ENCODE measurements around the gene SEMA3C. TPM values are rescaled to one million over a fixed set of nuclear protein-coding genes. Genes with fewer than 3 reads are reported as not detected.

SEMA3C gene
- total and polyA plus RNA-seq, 2 donors (not counting 1 experiment from before 2014, with no cell fraction given): 310 to 322 TPM

DNA sequence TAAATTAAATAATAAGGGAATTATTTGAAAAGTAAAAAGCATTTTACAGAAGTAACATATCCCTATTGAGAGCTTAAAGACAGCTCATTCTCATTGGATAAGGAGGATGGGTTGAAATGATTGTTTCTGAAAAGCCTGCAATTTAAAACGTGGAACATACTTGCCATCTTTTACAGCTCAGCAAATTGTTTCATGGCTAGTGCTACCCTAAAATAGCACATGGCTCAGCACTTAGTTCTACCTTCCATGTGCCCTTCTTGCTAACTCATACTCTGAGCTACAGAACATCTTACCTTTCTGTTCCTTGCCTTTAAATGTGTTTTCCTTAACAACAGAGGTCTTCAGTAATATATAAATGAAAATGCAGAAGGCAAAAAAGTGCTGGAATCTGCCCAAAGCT lies 8.6 kb downstream of the SEMA3C start:
- no peaks in the 10 kb centered on the region for H3K4me1 ChIP-seq (ENCODE audit: control insufficient read depth, extremely low read depth, insufficient read depth, low read length)
- H3K36me3 ChIP-seq (ENCODE audit: control insufficient read depth, insufficient read depth, low read length): peaks cover 4% of the 10 kb centered on the region
- H3K27ac ChIP-seq (ENCODE audit: insufficient read depth, low read length): no peak overlapping the region
- H3K4me3 ChIP-seq (replicated peaks in 1 of 4; ENCODE audit: control extremely low read depth in 1 of 4, insufficient read depth in 1 of 4, low read depth in 3 of 4, low read length in 4 of 4): no peak overlapping the region
- no peaks in the 10 kb centered on the region for H4K20me1 ChIP-seq (ENCODE audit: control insufficient read depth, extremely low read depth, insufficient read depth, low read length)
- no peak overlapping the region for H3K4me2 ChIP-seq (ENCODE audit: extremely low read depth, insufficient read depth, low read length)
- no peak overlapping the region for H2AFZ ChIP-seq (ENCODE audit: low read length)
- peaks cover 72% of the 10 kb centered on the region for H3K79me2 ChIP-seq (ENCODE audit: control insufficient read depth, insufficient read depth, low read length)
- no peak overlapping the region for H3K9ac ChIP-seq (ENCODE audit: insufficient read depth, low read length)
- H3K27me3 ChIP-seq (ENCODE audit: control insufficient read depth, insufficient read depth, low read length): no peaks in the 10 kb centered on the region
- DNase-seq (ENCODE audit: low read depth in 2 of 2): no peak
- no peaks in the 10 kb centered on the region for H3K9me3 ChIP-seq (ENCODE audit: control insufficient read depth, insufficient read depth, low read depth, low read length)
- TF ChIP-seq EZH2 (IDR thresholded peaks at IDR 0.05; ENCODE audit: low read length, missing control alignments): no peak
- TF ChIP-seq, protein P1, sequence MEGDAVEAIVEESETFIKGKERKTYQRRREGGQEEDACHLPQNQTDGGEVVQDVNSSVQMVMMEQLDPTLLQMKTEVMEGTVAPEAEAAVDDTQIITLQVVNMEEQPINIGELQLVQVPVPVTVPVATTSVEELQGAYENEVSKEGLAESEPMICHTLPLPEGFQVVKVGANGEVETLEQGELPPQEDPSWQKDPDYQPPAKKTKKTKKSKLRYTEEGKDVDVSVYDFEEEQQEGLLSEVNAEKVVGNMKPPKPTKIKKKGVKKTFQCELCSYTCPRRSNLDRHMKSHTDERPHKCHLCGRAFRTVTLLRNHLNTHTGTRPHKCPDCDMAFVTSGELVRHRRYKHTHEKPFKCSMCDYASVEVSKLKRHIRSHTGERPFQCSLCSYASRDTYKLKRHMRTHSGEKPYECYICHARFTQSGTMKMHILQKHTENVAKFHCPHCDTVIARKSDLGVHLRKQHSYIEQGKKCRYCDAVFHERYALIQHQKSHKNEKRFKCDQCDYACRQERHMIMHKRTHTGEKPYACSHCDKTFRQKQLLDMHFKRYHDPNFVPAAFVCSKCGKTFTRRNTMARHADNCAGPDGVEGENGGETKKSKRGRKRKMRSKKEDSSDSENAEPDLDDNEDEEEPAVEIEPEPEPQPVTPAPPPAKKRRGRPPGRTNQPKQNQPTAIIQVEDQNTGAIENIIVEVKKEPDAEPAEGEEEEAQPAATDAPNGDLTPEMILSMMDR (conservative IDR thresholded peaks at IDR 0.05 in 1 of 2, IDR thresholded peaks at IDR 0.05 in 1 of 2; ENCODE audit: low read depth in 1 of 2, low read length in 2 of 2): no peak

DNA sequence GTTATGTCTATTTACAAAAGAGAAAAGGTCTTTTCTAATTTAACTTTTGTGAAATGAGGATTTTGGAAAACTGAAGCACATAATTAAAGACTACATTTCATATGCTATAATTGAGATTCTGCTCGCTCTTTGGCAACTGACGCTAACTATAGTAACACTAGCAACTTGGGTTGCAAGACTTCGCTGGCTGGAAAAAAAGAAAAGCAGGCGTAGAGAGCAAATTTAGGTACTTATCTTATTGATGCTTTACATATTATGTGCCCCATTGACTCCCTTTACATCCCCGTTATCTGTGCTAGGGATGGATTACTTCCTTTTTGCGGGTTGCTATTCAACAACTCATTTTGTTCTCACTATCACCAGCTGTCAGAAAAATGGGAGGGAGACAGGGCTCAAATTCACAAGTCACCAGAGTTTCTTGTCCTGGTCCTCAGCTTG lies 10.5 kb downstream of the SEMA3C start:
- H3K27me3 ChIP-seq (ENCODE audit: control insufficient read depth, insufficient read depth, low read length): no peaks in the 10 kb centered on the region
- peaks cover 68% of the 10 kb centered on the region for H3K79me2 ChIP-seq (ENCODE audit: control insufficient read depth, insufficient read depth, low read length)
- TF ChIP-seq EZH2 (IDR thresholded peaks at IDR 0.05; ENCODE audit: low read length, missing control alignments): no peak
- TF ChIP-seq, protein P1 (conservative IDR thresholded peaks at IDR 0.05 in 1 of 2, IDR thresholded peaks at IDR 0.05 in 1 of 2; ENCODE audit: low read depth in 1 of 2, low read length in 2 of 2): no peak
- peak overlapping the region; percentile 30 for H3K4me2 ChIP-seq (ENCODE audit: extremely low read depth, insufficient read depth, low read length)
- H3K27ac ChIP-seq (ENCODE audit: insufficient read depth, low read length): no peak overlapping the region
- no peak overlapping the region for H2AFZ ChIP-seq (ENCODE audit: low read length)
- no peaks in the 10 kb centered on the region for H4K20me1 ChIP-seq (ENCODE audit: control insufficient read depth, extremely low read depth, insufficient read depth, low read length)
- no peak overlapping the region for H3K4me3 ChIP-seq (replicated peaks in 1 of 4; ENCODE audit: control extremely low read depth in 1 of 4, insufficient read depth in 1 of 4, low read depth in 3 of 4, low read length in 4 of 4)
- no peaks in the 10 kb centered on the region for H3K9me3 ChIP-seq (ENCODE audit: control insufficient read depth, insufficient read depth, low read depth, low read length)
- no peak overlapping the region for H3K9ac ChIP-seq (ENCODE audit: insufficient read depth, low read length)
- no peaks in the 10 kb centered on the region for H3K4me1 ChIP-seq (ENCODE audit: control insufficient read depth, extremely low read depth, insufficient read depth, low read length)
- H3K36me3 ChIP-seq (ENCODE audit: control insufficient read depth, insufficient read depth, low read length): peaks cover 3% of the 10 kb centered on the region
- no peak for DNase-seq (ENCODE audit: low read depth in 2 of 2)

DNA sequence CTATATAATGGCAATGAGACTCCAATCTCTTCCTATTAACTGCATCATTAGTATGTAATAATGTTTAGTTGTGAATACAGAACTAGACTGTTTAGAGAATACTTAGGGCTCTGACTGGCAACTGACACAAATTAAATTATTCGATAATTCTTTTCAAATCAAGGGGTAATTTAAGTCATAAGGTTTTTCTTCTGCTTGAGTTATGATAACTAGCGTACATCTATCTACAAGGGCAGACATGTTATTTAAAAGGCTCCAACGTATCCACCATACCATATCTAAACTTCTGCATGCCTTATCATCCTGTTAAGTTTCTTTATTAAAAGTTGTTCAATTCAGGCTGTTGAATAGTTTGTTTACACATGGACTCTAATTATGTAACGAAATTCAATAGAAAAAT lies 11.2 kb downstream of the SEMA3C start:
- no peaks in the 10 kb centered on the region for H4K20me1 ChIP-seq (ENCODE audit: control insufficient read depth, extremely low read depth, insufficient read depth, low read length)
- peaks cover 6% of the 10 kb centered on the region for H3K36me3 ChIP-seq (ENCODE audit: control insufficient read depth, insufficient read depth, low read length)
- no peak overlapping the region for H3K4me3 ChIP-seq (replicated peaks in 1 of 4; ENCODE audit: control extremely low read depth in 1 of 4, insufficient read depth in 1 of 4, low read depth in 3 of 4, low read length in 4 of 4)
- no peak overlapping the region for H3K27ac ChIP-seq (ENCODE audit: insufficient read depth, low read length)
- no peak overlapping the region for H3K9ac ChIP-seq (ENCODE audit: insufficient read depth, low read length)
- TF ChIP-seq, protein P1 (conservative IDR thresholded peaks at IDR 0.05 in 1 of 2, IDR thresholded peaks at IDR 0.05 in 1 of 2; ENCODE audit: low read depth in 1 of 2, low read length in 2 of 2): no peak
- no peak for TF ChIP-seq EZH2 (IDR thresholded peaks at IDR 0.05; ENCODE audit: low read length, missing control alignments)
- no peak for DNase-seq (ENCODE audit: low read depth in 2 of 2)
- H3K79me2 ChIP-seq (ENCODE audit: control insufficient read depth, insufficient read depth, low read length): peaks cover 71% of the 10 kb centered on the region
- H3K4me2 ChIP-seq (ENCODE audit: extremely low read depth, insufficient read depth, low read length): no peak overlapping the region
- H3K9me3 ChIP-seq (ENCODE audit: control insufficient read depth, insufficient read depth, low read depth, low read length): no peaks in the 10 kb centered on the region
- no peaks in the 10 kb centered on the region for H3K27me3 ChIP-seq (ENCODE audit: control insufficient read depth, insufficient read depth, low read length)
- H2AFZ ChIP-seq (ENCODE audit: low read length): no peak overlapping the region
- H3K4me1 ChIP-seq (ENCODE audit: control insufficient read depth, extremely low read depth, insufficient read depth, low read length): peaks cover 2% of the 10 kb centered on the region
